Measurements from ENCODE around the gene ANKS6.
"Not testable (repeated sequence)": the region's sequence is repeated elsewhere in the genome, so short reads cannot be mapped to it uniquely, and the experiment has no call there.

Gene ANKS6

DNA sequence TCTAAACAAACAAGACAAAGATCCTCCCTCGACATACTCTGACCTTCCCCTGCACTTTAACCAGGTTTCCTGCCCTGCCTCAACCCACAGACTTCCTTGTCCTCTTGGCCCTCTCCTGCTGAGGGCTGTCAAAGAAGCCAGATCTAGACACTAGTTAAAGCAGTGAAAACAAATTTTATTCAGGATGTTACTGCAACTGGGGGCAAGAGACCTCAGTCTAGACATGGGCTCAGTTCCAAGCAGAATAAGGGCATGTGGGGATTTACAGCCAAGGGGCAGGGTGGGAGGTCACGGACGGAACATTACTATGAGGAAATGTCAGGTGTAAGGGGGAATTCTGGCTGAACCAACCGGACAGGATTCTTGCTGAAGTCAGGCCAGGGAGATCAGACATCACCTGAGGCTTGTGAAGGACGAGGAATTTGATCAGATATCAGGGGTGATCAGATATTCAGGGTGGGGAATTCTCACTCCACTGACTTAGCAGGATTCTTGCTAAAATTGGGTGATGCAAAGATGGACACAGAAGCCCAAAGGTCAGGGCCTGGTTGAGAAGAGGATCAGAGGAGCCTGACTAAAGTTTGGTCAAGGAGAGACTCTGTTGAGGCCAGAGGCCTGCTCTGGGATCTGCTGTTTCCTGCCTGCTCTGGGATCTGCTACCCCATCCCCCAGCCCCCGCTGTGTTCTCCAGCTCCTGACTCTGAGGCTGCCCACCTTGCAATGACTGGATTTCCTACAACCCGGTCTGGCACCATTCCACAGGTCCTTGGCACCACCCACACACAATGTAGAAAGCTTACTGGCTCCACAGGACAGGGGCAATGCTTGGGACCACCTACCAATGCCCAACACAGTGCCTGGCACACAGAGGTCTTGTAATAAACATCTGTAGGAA is 109.1 kb downstream of the ANKS6 start:
- ATAC-seq (replicated peaks) (no peak), DNase-seq (no peak)
- no peaks in the 10 kb centered on the region for H3K9me3 Mint-ChIP-seq
- H3K4me1 Mint-ChIP-seq, result peaks cover 0 to 4% of the 10 kb centered on the region in 2 donors
- no peak overlapping the region for H3K27ac Mint-ChIP-seq
- no peaks in the 10 kb centered on the region for H3K27me3 Mint-ChIP-seq
- no peak overlapping the region for H3K4me3 Mint-ChIP-seq
- no peaks in the 10 kb centered on the region for H3K36me3 Mint-ChIP-seq

DNA sequence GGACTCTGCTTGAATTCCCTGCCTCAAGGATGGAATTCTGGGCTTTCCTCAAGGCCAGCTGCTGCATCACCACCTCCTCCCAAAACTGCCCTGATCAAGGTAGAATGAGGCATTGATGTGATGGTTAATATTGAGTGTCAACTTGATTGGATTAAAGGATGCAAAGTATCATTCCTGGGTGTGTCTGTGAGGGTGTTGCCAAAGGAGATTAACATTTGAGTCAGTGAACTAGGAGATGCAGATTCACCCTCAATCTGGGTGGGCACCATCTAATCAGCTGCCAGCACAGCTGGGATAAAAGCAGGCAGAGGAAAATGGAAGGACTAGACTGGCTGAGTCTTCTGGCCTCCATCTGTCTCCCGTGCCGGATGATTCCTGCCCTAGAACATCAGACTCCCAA is 111.5 kb downstream of the ANKS6 start:
- H3K27ac Mint-ChIP-seq; H3K9me3 Mint-ChIP-seq; DNase-seq; ATAC-seq (replicated peaks); H3K27me3 Mint-ChIP-seq; H3K4me1 Mint-ChIP-seq; H3K4me3 Mint-ChIP-seq; H3K36me3 Mint-ChIP-seq: not testable (repeated sequence)

All from stimulated activated naive B cell treated with anti-CD40 and anti-IgM and Interleukin-4, amounts not matched to agents 10 μg/mL and 1 μg/mL and 100 μg/mL, for 72 hours (primary cell).